ENCODE data around the gene SOWAHB.

- TF ChIP-seq CTCF (IDR thresholded peaks at IDR 0.05; ENCODE audit: poor library complexity) (no peak), EZH2phosphoT487 (IDR thresholded peaks at IDR 0.05; ENCODE audit: low read depth, severe bottlenecking, unreplicated experiment) (no peak), EZH2 (IDR thresholded peaks at IDR 0.05; ENCODE audit: borderline replicate concordance) (no peak)
Measured at GRCh38 chr4:76902233-76902890, 4.4 kb upstream of the SOWAHB start.
